SK-N-SH (cell line): ENCODE results near the gene WWC2. TPM values are rescaled to one million over a fixed set of nuclear protein-coding genes. Genes with fewer than 3 reads are reported as not detected.

Source experiments
- CTCF ChIA-PET: fragments of 300-600, 350-600 bp; formaldehyde crosslinking; extraction: SDS; loops from one replicate; lab custom pipeline; 2021; lab: Yijun Ruan, JAX
- POLR2A ChIA-PET: fragments of 350-600 bp; sonication (Branson Sonifier 250); formaldehyde crosslinking; extraction: SDS; loops from one replicate; lab custom pipeline; 2020; ENCODE audit warnings: antibody characterized with exemption, inconsistent platforms; lab: Yijun Ruan, JAX
- DNase-seq: peaks from one replicate; pipeline ENCODE4 v3.0.0; 2012
- H2AFZ ChIP-seq: fragments of 200-600 bp; sonication (generic); 2 replicates; pipeline ENCODE4 v1.8.1; 2016; ENCODE audit warnings: antibody characterized with exemption, mild to moderate bottlenecking, low read depth
- H3F3A ChIP-seq: fragments of 200-600 bp; sonication (generic); replicated peaks from 2 replicates; pipeline ENCODE3; 2016; ENCODE audit warnings: antibody characterized with exemption, mild to moderate bottlenecking; ENCODE audit not compliant: insufficient read depth
- H3K27ac ChIP-seq, 2 experiments: fragments of 200-500 bp in 1 of 2; fragments of 200-600 bp in 1 of 2; sonication (Bioruptor generic) in 1 of 2; sonication (generic), shearing (Covaris generic) in 1 of 2; 2 replicates each; pipeline versions ENCODE4 v1.5.1 to v1.6.1; 2014 to 2016; ENCODE audit warnings: low read depth in 2 of 2, inconsistent platforms in 1 of 2, low read length in 1 of 2, mild to moderate bottlenecking in 1 of 2, mixed read lengths in 1 of 2
- H3K27me3 ChIP-seq: fragments of 200-600 bp; sonication (generic), shearing (Covaris generic); 2 replicates; pipeline ENCODE4 v1.6.1; 2016; ENCODE audit warnings: mixed run types; ENCODE audit not compliant: insufficient read depth
- H3K36me3 ChIP-seq, 2 experiments: fragments of 200-500 bp in 1 of 2; fragments of 200-600 bp in 1 of 2; sonication (Bioruptor generic) in 1 of 2; sonication (generic) in 1 of 2; replicated peaks in 1 of 2; 2 replicates each; pipeline versions ENCODE3 to v1.5.1; 2014 to 2016; ENCODE audit warnings: low read length in 1 of 2, mild to moderate bottlenecking in 1 of 2; ENCODE audit not compliant: insufficient read depth in 2 of 2, control insufficient read depth in 1 of 2
- H3K4me1 ChIP-seq, 2 experiments: fragments of 200-500 bp in 1 of 2; fragments of 200-600 bp in 1 of 2; sonication (Bioruptor generic) in 1 of 2; sonication (generic), shearing (Covaris generic) in 1 of 2; 2 replicates each; pipeline versions ENCODE4 v1.5.1 to v1.6.1; 2014 to 2016; ENCODE audit warnings: low read depth in 1 of 2, low read length in 1 of 2, mixed run types in 1 of 2; ENCODE audit not compliant: insufficient read depth in 2 of 2, control insufficient read depth in 1 of 2
- H3K4me2 ChIP-seq: fragments of 200-600 bp; sonication (generic), shearing (Covaris generic); 2 replicates; pipeline ENCODE4 v1.6.1; 2017; ENCODE audit warnings: mixed run types
- H3K4me3 ChIP-seq, 2 experiments: fragments of 200-500 bp in 1 of 2; fragments of 200-600 bp in 1 of 2; sonication (Bioruptor generic) in 1 of 2; sonication (generic), shearing (Covaris generic) in 1 of 2; 2 replicates each; pipeline versions ENCODE4 v1.5.1 to v1.8.1; 2014 to 2016; ENCODE audit warnings: low read depth in 2 of 2, inconsistent platforms in 1 of 2, low read length in 1 of 2, mild to moderate bottlenecking in 1 of 2, mixed read lengths in 1 of 2, moderate library complexity in 1 of 2
- H3K79me2 ChIP-seq: fragments of 200-600 bp; sonication (generic); 2 replicates; pipeline ENCODE4 v1.8.1; 2017; ENCODE audit warnings: mild to moderate bottlenecking; ENCODE audit not compliant: insufficient read depth
- H3K9ac ChIP-seq: fragments of 200-600 bp; sonication (generic); 2 replicates; pipeline ENCODE4 v1.6.1; 2017; ENCODE audit warnings: mixed run types
- H3K9me2 ChIP-seq: fragments of 200-600 bp; sonication (generic); 2 replicates; pipeline ENCODE4 v1.6.1; 2017; ENCODE audit warnings: mixed run types
- H3K9me3 ChIP-seq: fragments of 200-600 bp; sonication (generic); 2 replicates; pipeline ENCODE4 v1.6.1; 2017; ENCODE audit warnings: mixed run types, mild to moderate bottlenecking, moderate library complexity
- H4K20me1 ChIP-seq: fragments of 200-600 bp; sonication (generic); 2 replicates; pipeline ENCODE4 v1.6.1; 2017; ENCODE audit warnings: mild to moderate bottlenecking, mixed run types; ENCODE audit not compliant: insufficient read depth
- CTCF ChIP-seq: fragments of 200-600 bp; sonication (generic); IDR thresholded peaks from 2 replicates; pipeline ENCODE4 v1.6.1; 2017; ENCODE audit warnings: antibody characterized with exemption, mild to moderate bottlenecking, moderate library complexity
- EP300 ChIP-seq, 2 experiments: IDR thresholded peaks; 2 replicates each; pipeline versions ENCODE4 v1.4.0 to v1.6.1; 2012; ENCODE audit warnings: borderline replicate concordance in 1 of 2, low read depth in 1 of 2, low read length in 1 of 2
- EZH2phosphoT487 ChIP-seq: fragments of 200-600 bp; sonication (generic); IDR thresholded peaks from 2 replicates; pipeline ENCODE4 v1.6.1; 2017; ENCODE audit warnings: low read depth, mixed run types, mild to moderate bottlenecking, antibody characterized with exemption, moderate library complexity, borderline replicate concordance
- FOXJ3 ChIP-seq: sonication (generic); formaldehyde crosslinking; IDR thresholded peaks from 2 replicates; pipeline ENCODE4 v1.5.1; 2020; ENCODE audit warnings: mild to moderate bottlenecking, missing genetic modification reagents
- FOXM1 ChIP-seq: IDR thresholded peaks from 2 replicates; pipeline ENCODE4 v1.4.0; 2012; ENCODE audit warnings: low read depth, mild to moderate bottlenecking
- GATA2 ChIP-seq: sonication (generic); formaldehyde crosslinking; IDR thresholded peaks from 2 replicates; pipeline ENCODE4 v1.5.0; 2020; ENCODE audit warnings: mild to moderate bottlenecking, missing genetic modification reagents
- JUND ChIP-seq: IDR thresholded peaks from 2 replicates; pipeline ENCODE4 v1.4.0; 2012
- MEF2A ChIP-seq: IDR thresholded peaks from 2 replicates; pipeline ENCODE4 v1.4.0; 2012; ENCODE audit warnings: low read depth, borderline replicate concordance
- RAD21 ChIP-seq: IDR thresholded peaks from 2 replicates; pipeline ENCODE4 v1.6.1; 2012; ENCODE audit warnings: mild to moderate bottlenecking, low read length
- RCOR1 ChIP-seq: fragments of 150-350 bp; IDR thresholded peaks from 2 replicates; pipeline ENCODE4 v1.6.1; 2017; ENCODE audit warnings: antibody characterized with exemption, low read length
- RFX5 ChIP-seq: IDR thresholded peaks from 2 replicates; pipeline ENCODE4 v1.6.1; 2012; ENCODE audit warnings: mild to moderate bottlenecking, improper control_type of control experiment, low read length
- RXRA ChIP-seq: IDR thresholded peaks from 2 replicates; pipeline ENCODE4 v1.4.0; 2012; ENCODE audit warnings: low read depth, mild to moderate bottlenecking, borderline replicate concordance
- SMC3 ChIP-seq: IDR thresholded peaks from 2 replicates; pipeline ENCODE4 v1.6.1; 2012; ENCODE audit warnings: low read depth, low read length, improper control_type of control experiment
- TCF12 ChIP-seq: IDR thresholded peaks from 2 replicates; pipeline ENCODE4 v1.4.0; 2012
- WGBS: methylation state at CpG from one replicate; pipeline ENCODE4 v1.1.6; 2017; ENCODE audit warnings: low lambda C conversion rate; 5-methylcytosine and 5-hydroxymethylcytosine counted together
- polyA plus RNA-seq, 3 experiments: library from polyadenylated mRNA; depleted of rRNA; stranded (reverse); fragments of >200 nt; gene quantifications; 2 replicates each; pipeline ENCODE4 v1.2.3, GENCODE V29; 2012
- TF ChIP-seq, protein P1 (sequence below): IDR thresholded peaks from 2 replicates; pipeline ENCODE4; 2012
- TF ChIP-seq, protein P2 (sequence below): IDR thresholded peaks from 2 replicates; pipeline ENCODE4 v1.4.0; 2012; ENCODE audit warnings: low read depth, borderline replicate concordance

The WWC2 gene
- polyA plus RNA-seq, 1 of the 3 experiments (the other 2 are of a cell fraction): 18.4 TPM

DNA sequence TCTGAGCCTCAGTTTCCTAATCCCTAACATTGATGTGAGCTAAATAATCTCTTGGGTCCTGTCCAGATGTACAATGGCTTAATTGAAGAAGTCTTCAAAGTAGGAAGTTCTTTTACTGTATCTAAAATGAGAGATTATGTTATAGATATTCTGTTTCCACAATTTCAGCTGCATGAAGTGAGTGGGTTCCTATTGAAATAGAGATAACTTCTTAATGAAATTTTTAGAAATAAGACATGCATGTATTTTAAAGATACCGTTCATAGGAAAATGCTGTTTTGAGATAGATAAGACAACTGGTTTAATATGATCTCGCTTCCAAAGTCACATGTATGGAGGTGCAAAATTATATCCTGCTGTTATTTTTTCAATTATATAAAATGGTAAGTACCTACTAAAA is 149.1 kb downstream of the WWC2 start:
- ChIA-PET CTCF (interaction anchor here (0.6 to 7.1 kb wide), 8 partner anchors 9 to 330 kb away, joined by 3 to 109 read pairs (median 6); no protein-coding TSS in a partner anchor), POLR2A (no interaction called here)
- Histone ChIP-seq H3K36me3 (peaks cover 27 to 30% of the 10 kb centered on the region in 2 experiments), H3K27ac (no peak overlapping the region), H3K4me2 (no peak overlapping the region), H3K4me1 (no peaks in the 10 kb centered on the region; a peak in 2 of 4 replicates), H3K27me3 (no peaks in the 10 kb centered on the region), H3F3A (peaks cover 10% of the 10 kb centered on the region), H4K20me1 (no peaks in the 10 kb centered on the region), H3K9me2 (no peaks in the 10 kb centered on the region), H3K79me2 (no peaks in the 10 kb centered on the region), H3K4me3 (no peak overlapping the region), H2AFZ (no peak overlapping the region), H3K9me3 (no peaks in the 10 kb centered on the region), H3K9ac (no peak overlapping the region)
- WGBS: 96% methylated on average over 2 of the region's 2 CpGs
- TF ChIP-seq MEF2A (no peak), EZH2phosphoT487 (no peak), TCF12 (no peak), GATA2 (no peak), FOXM1 (no peak)
- DNase-seq: no peak

DNA sequence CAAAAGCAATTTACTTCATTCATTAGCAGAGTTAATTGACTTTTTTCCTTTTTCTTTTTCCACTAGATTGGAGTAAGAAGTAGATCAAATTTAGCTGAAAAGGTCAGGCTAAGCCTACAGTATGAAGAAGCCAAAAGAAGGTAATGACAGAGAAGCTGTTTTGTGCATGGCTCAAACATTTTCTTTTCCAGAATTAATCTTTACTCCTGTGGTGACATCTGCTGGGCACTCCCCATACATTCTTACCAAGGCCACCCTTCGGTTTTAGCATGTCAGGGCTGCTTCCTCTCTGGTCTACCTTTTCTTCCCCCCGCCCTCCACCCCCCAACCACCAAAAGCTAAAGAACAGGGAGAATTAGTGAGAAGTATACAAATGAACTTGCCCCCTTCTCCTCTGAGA is 150.8 kb downstream of the WWC2 start:
- Histone ChIP-seq H3K4me1 (no peaks in the 10 kb centered on the region; a peak in 2 of 4 replicates), H3F3A (peaks cover 10% of the 10 kb centered on the region), H3K4me3 (no peak overlapping the region), H3K36me3 (peaks cover 26 to 41% of the 10 kb centered on the region in 2 experiments), H3K27ac (no peak overlapping the region), H3K4me2 (no peak overlapping the region), H3K9me2 (no peaks in the 10 kb centered on the region), H3K9me3 (no peaks in the 10 kb centered on the region), H3K27me3 (no peaks in the 10 kb centered on the region), H3K79me2 (no peaks in the 10 kb centered on the region), H4K20me1 (no peaks in the 10 kb centered on the region), H3K9ac (no peak overlapping the region), H2AFZ (no peak overlapping the region)
- peak; percentile 57 for DNase-seq
- ChIA-PET CTCF (interaction anchor here (0.6 to 7.1 kb wide), 40 partner anchors 9 to 949 kb away, joined by 3 to 109 read pairs (median 4); partner anchors contain the start of gene WWC2), POLR2A (no interaction called here)
- TF ChIP-seq JUND (no peak), RAD21 (peak; percentile 86), CTCF (peak; percentile 63), SMC3 (peak; percentile 76)
- WGBS: 46% methylated on average over 2 of the region's 2 CpGs

GRCh38 chr4:183250831-183251230 is 151.8 kb downstream of the WWC2 start:
- no peaks in the 10 kb centered on the region for H3K79me2 ChIP-seq
- no peaks in the 10 kb centered on the region; a peak in 2 of 4 replicates for H3K4me1 ChIP-seq
- no peaks in the 10 kb centered on the region for H3K9me2 ChIP-seq
- WGBS: 94% methylated on average over 2 of the region's 2 CpGs
- H3K4me3 ChIP-seq: no peak overlapping the region
- H3K4me2 ChIP-seq: no peak overlapping the region
- no peak for DNase-seq
- H4K20me1 ChIP-seq: no peaks in the 10 kb centered on the region
- H2AFZ ChIP-seq: no peak overlapping the region
- peaks cover 10% of the 10 kb centered on the region for H3F3A ChIP-seq
- TF ChIP-seq, protein P1, sequence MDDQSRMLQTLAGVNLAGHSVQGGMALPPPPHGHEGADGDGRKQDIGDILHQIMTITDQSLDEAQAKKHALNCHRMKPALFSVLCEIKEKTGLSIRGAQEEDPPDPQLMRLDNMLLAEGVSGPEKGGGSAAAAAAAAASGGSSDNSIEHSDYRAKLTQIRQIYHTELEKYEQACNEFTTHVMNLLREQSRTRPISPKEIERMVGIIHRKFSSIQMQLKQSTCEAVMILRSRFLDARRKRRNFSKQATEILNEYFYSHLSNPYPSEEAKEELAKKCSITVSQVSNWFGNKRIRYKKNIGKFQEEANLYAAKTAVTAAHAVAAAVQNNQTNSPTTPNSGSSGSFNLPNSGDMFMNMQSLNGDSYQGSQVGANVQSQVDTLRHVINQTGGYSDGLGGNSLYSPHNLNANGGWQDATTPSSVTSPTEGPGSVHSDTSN: no peak
- TF ChIP-seq RCOR1: no peak
- no peak for TF ChIP-seq GATA2
- TF ChIP-seq RXRA: no peak
- no peak for TF ChIP-seq MEF2A
- TF ChIP-seq EP300 (IDR thresholded peaks at IDR 0.05; ENCODE audit: borderline replicate concordance in 1 of 2, low read depth in 1 of 2, low read length in 1 of 2): no peak
- TF ChIP-seq TCF12: no peak
- no peak for TF ChIP-seq RFX5
- no peak for TF ChIP-seq FOXJ3 (CRISPR knock-in tag)
- TF ChIP-seq, protein P2, sequence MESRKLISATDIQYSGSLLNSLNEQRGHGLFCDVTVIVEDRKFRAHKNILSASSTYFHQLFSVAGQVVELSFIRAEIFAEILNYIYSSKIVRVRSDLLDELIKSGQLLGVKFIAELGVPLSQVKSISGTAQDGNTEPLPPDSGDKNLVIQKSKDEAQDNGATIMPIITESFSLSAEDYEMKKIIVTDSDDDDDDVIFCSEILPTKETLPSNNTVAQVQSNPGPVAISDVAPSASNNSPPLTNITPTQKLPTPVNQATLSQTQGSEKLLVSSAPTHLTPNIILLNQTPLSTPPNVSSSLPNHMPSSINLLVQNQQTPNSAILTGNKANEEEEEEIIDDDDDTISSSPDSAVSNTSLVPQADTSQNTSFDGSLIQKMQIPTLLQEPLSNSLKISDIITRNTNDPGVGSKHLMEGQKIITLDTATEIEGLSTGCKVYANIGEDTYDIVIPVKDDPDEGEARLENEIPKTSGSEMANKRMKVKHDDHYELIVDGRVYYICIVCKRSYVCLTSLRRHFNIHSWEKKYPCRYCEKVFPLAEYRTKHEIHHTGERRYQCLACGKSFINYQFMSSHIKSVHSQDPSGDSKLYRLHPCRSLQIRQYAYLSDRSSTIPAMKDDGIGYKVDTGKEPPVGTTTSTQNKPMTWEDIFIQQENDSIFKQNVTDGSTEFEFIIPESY: no peak
- H3K27ac ChIP-seq: no peak overlapping the region
- CTCF ChIA-PET: interaction anchor here (0.7 to 7.1 kb wide), 19 partner anchors 10 to 313 kb away, joined by 3 to 109 read pairs (median 6); no protein-coding TSS in a partner anchor
- H3K9ac ChIP-seq: no peak overlapping the region
- H3K27me3 ChIP-seq: no peaks in the 10 kb centered on the region
- no peaks in the 10 kb centered on the region for H3K9me3 ChIP-seq
- POLR2A ChIA-PET: no interaction called here
- H3K36me3 ChIP-seq: peaks cover 26 to 43% of the 10 kb centered on the region in 2 experiments
